Measurements from ENCODE around the gene PYROXD2. TPM values are rescaled to one million over a fixed set of nuclear protein-coding genes. Genes with fewer than 3 reads are reported as not detected.

The PYROXD2 gene
- polyA plus RNA-seq, 1 donor from 2014 or later, result 0.11 TPM

DNA sequence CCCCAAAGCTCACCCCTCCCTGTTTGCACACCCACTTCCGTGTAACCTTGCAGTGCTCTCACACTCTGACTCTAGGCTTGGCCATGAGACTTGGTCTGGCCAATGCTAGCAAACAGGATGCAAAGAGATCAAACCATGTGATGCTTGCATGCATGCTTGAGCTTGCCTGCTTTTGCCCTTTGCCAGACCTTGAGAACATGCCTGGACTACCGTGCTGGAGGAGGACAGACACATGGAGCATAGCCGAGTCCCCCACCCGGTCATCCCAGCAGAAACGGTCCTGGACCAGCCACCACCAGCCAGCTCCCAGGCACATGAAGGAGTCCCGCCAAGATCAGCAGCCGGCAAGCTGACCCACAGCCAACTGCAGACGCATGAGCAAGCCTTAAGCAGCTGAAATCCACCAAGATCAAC lies 23.4 kb downstream of the PYROXD2 start:
- no peak for TF ChIP-seq TAF1 (IDR thresholded peaks at IDR 0.05; ENCODE audit: low read depth)
- no peak for TF ChIP-seq RAD21 (conservative IDR thresholded peaks at IDR 0.05)
- no peak for TF ChIP-seq POLR2AphosphoS5 (IDR thresholded peaks at IDR 0.05)
- no peak for TF ChIP-seq EZH2 (IDR thresholded peaks at IDR 0.05; ENCODE audit: borderline replicate concordance, insufficient read depth, low read length, poor library complexity, severe bottlenecking)
- TF ChIP-seq SMC3 (conservative IDR thresholded peaks at IDR 0.05; ENCODE audit: poor library complexity), result no peak
- TF ChIP-seq MXI1 (conservative IDR thresholded peaks at IDR 0.05; ENCODE audit: poor library complexity, severe bottlenecking), result no peak
- TF ChIP-seq, protein P1, sequence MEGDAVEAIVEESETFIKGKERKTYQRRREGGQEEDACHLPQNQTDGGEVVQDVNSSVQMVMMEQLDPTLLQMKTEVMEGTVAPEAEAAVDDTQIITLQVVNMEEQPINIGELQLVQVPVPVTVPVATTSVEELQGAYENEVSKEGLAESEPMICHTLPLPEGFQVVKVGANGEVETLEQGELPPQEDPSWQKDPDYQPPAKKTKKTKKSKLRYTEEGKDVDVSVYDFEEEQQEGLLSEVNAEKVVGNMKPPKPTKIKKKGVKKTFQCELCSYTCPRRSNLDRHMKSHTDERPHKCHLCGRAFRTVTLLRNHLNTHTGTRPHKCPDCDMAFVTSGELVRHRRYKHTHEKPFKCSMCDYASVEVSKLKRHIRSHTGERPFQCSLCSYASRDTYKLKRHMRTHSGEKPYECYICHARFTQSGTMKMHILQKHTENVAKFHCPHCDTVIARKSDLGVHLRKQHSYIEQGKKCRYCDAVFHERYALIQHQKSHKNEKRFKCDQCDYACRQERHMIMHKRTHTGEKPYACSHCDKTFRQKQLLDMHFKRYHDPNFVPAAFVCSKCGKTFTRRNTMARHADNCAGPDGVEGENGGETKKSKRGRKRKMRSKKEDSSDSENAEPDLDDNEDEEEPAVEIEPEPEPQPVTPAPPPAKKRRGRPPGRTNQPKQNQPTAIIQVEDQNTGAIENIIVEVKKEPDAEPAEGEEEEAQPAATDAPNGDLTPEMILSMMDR (IDR thresholded peaks at IDR 0.05; ENCODE audit: poor library complexity, severe bottlenecking), result no peak
- TF ChIP-seq, protein P2, sequence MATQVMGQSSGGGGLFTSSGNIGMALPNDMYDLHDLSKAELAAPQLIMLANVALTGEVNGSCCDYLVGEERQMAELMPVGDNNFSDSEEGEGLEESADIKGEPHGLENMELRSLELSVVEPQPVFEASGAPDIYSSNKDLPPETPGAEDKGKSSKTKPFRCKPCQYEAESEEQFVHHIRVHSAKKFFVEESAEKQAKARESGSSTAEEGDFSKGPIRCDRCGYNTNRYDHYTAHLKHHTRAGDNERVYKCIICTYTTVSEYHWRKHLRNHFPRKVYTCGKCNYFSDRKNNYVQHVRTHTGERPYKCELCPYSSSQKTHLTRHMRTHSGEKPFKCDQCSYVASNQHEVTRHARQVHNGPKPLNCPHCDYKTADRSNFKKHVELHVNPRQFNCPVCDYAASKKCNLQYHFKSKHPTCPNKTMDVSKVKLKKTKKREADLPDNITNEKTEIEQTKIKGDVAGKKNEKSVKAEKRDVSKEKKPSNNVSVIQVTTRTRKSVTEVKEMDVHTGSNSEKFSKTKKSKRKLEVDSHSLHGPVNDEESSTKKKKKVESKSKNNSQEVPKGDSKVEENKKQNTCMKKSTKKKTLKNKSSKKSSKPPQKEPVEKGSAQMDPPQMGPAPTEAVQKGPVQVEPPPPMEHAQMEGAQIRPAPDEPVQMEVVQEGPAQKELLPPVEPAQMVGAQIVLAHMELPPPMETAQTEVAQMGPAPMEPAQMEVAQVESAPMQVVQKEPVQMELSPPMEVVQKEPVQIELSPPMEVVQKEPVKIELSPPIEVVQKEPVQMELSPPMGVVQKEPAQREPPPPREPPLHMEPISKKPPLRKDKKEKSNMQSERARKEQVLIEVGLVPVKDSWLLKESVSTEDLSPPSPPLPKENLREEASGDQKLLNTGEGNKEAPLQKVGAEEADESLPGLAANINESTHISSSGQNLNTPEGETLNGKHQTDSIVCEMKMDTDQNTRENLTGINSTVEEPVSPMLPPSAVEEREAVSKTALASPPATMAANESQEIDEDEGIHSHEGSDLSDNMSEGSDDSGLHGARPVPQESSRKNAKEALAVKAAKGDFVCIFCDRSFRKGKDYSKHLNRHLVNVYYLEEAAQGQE (IDR thresholded peaks at IDR 0.05; ENCODE audit: borderline replicate concordance), result no peak
- TF ChIP-seq EP300 (conservative IDR thresholded peaks at IDR 0.05; ENCODE audit: poor library complexity, severe bottlenecking), result no peak
- Histone ChIP-seq H3K27me3 (ENCODE audit: insufficient read depth, low read depth, low read length) (no peaks in the 10 kb centered on the region), H3K4me3 (ENCODE audit: low read length) (no peak overlapping the region), H2AFZ (ENCODE audit: low read depth, low read length) (no peak overlapping the region), H4K20me1 (ENCODE audit: insufficient read depth) (no peaks in the 10 kb centered on the region), H3K9me2 (ENCODE audit: insufficient read depth, low read length) (no peaks in the 10 kb centered on the region), H3K79me2 (replicated peaks; ENCODE audit: insufficient read depth, low read length) (no peaks in the 10 kb centered on the region), H3K9me3 (ENCODE audit: low read length) (no peaks in the 10 kb centered on the region), H3F3A (ENCODE audit: insufficient read depth, low read length, poor library complexity, severe bottlenecking) (no peaks in the 10 kb centered on the region), H3K4me2 (ENCODE audit: low read length) (no peak overlapping the region), H3K9ac (ENCODE audit: low read length) (no peak overlapping the region), H3K36me3 (ENCODE audit: insufficient read depth, low read length) (no peaks in the 10 kb centered on the region), H3K27ac (ENCODE audit: low read length) (no peak overlapping the region)

DNA sequence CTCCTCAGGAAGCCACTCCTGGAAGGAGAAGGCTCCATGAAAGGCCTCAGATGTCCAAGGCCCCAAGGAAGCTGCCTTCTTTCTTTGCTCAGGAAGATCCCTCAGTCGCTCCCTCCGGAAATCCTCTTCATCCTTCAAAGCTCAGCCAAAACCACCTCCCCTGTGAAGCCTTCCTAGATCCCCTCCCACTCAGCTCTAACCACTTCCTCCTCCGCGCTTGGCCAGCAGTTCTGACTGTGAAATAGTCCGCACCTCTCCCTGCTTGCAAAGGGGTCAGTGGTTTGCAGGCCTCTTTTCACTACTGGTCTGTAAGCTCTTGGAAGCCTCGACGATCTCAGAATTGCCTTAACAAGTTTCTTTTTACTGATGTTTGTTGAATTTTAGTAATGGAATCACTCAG lies 23.9 kb downstream of the PYROXD2 start:
- Histone ChIP-seq H3K9me3 (ENCODE audit: low read length) (no peaks in the 10 kb centered on the region), H3F3A (ENCODE audit: insufficient read depth, low read length, poor library complexity, severe bottlenecking) (no peaks in the 10 kb centered on the region), H3K79me2 (replicated peaks; ENCODE audit: insufficient read depth, low read length) (no peaks in the 10 kb centered on the region), H3K4me2 (ENCODE audit: low read length) (no peak overlapping the region), H3K9ac (ENCODE audit: low read length) (no peak overlapping the region), H3K4me3 (ENCODE audit: low read length) (no peak overlapping the region), H3K27me3 (ENCODE audit: insufficient read depth, low read depth, low read length) (no peaks in the 10 kb centered on the region), H3K36me3 (ENCODE audit: insufficient read depth, low read length) (no peaks in the 10 kb centered on the region), H2AFZ (ENCODE audit: low read depth, low read length) (no peak overlapping the region), H3K9me2 (ENCODE audit: insufficient read depth, low read length) (no peaks in the 10 kb centered on the region), H3K27ac (ENCODE audit: low read length) (no peak overlapping the region), H4K20me1 (ENCODE audit: insufficient read depth) (no peaks in the 10 kb centered on the region)
- no peak for TF ChIP-seq POLR2AphosphoS5 (IDR thresholded peaks at IDR 0.05)
- no peak for TF ChIP-seq EZH2 (IDR thresholded peaks at IDR 0.05; ENCODE audit: borderline replicate concordance, insufficient read depth, low read length, poor library complexity, severe bottlenecking)
- no peak for TF ChIP-seq SMC3 (conservative IDR thresholded peaks at IDR 0.05; ENCODE audit: poor library complexity)
- TF ChIP-seq EP300 (conservative IDR thresholded peaks at IDR 0.05; ENCODE audit: poor library complexity, severe bottlenecking), result no peak
- no peak for TF ChIP-seq TAF1 (IDR thresholded peaks at IDR 0.05; ENCODE audit: low read depth)
- TF ChIP-seq RAD21 (conservative IDR thresholded peaks at IDR 0.05), result no peak
- TF ChIP-seq MXI1 (conservative IDR thresholded peaks at IDR 0.05; ENCODE audit: poor library complexity, severe bottlenecking), result no peak
- TF ChIP-seq, protein P1 (IDR thresholded peaks at IDR 0.05; ENCODE audit: poor library complexity, severe bottlenecking), result no peak
- TF ChIP-seq, protein P2 (IDR thresholded peaks at IDR 0.05; ENCODE audit: borderline replicate concordance), result no peak

Data from neural cell (in vitro differentiated cells).